K562 (cell line): ENCODE measurements around the gene C16orf90.

ENCODE experiments used
- MAFK ChIP-seq: IDR thresholded peaks from 2 replicates; pipeline ENCODE4 v1.6.1; 2011; ENCODE audit warnings: low read length, improper control_type of control experiment
- MYC ChIP-seq, 2 experiments: fragments of 250-450 bp in 1 of 2; sonication (Bioruptor Pico) in 1 of 2; IDR thresholded peaks; 2 replicates each; pipeline versions ENCODE4 v1.5.1 to v1.6.1; 2012 to 2021; ENCODE audit warnings: low read depth in 2 of 2, borderline replicate concordance in 1 of 2, improper control_type of control experiment in 1 of 2, low read length in 1 of 2, mild to moderate bottlenecking in 1 of 2, moderate library complexity in 1 of 2
- NCOA4 ChIP-seq: fragments of 450-650 bp; IDR thresholded peaks from 2 replicates; pipeline ENCODE4 v1.6.1; 2018; ENCODE audit warnings: mild to moderate bottlenecking; ENCODE audit not compliant: partially characterized antibody
- NEUROD1 ChIP-seq: fragments of 150-350 bp; IDR thresholded peaks from 2 replicates; pipeline ENCODE4 v1.6.1; 2014; ENCODE audit warnings: borderline replicate concordance, low read length, low read depth; ENCODE audit not compliant: partially characterized antibody
- RAD21 ChIP-seq, 2 experiments: fragments of 250-450 bp in 1 of 2; fragments of 450-650 bp in 1 of 2; sonication (Bioruptor Pico) in 1 of 2; formaldehyde crosslinking in 1 of 2; IDR thresholded peaks in 1 of 2; conservative IDR thresholded peaks in 1 of 2; 2 replicates each; pipeline versions ENCODE4 v1.4.0 to v1.8.0; 2020 to 2022; ENCODE audit warnings: mild to moderate bottlenecking in 2 of 2, moderate library complexity in 1 of 2
- RBFOX2 ChIP-seq: fragments of 200-400 bp; formaldehyde crosslinking; IDR thresholded peaks from 2 replicates; pipeline ENCODE4 v1.6.1; 2017; ENCODE audit warnings: low read depth, mild to moderate bottlenecking, low read length, moderate library complexity
- SAP30 ChIP-seq: fragments of 200-600 bp; sonication (generic); IDR thresholded peaks from 2 replicates; pipeline ENCODE4 v1.6.1; 2012; ENCODE audit warnings: borderline replicate concordance, low read depth, mild to moderate bottlenecking, moderate library complexity, low read length, control low read depth, inconsistent platforms; ENCODE audit not compliant: insufficient read depth, poor library complexity, severe bottlenecking
- ZFP91 ChIP-seq: sonication (generic); formaldehyde crosslinking; IDR thresholded peaks from 2 replicates; pipeline ENCODE4 v1.8.0; 2022; ENCODE audit warnings: mild to moderate bottlenecking, missing genetic modification reagents

GRCh38 chr16:3486506-3487215 lies 8.6 kb downstream of the C16orf90 start:
- no peak for TF ChIP-seq NEUROD1
- TF ChIP-seq NCOA4: no peak
- TF ChIP-seq ZFP91 (CRISPR knock-in tag): no peak
- no peak for TF ChIP-seq SAP30
- TF ChIP-seq RBFOX2: no peak
- TF ChIP-seq MAFK: no peak
- TF ChIP-seq RAD21 (CRISPR knock-in tag; conservative IDR thresholded peaks at IDR 0.05 in 1 of 2, IDR thresholded peaks at IDR 0.05 in 1 of 2): no peak
- no peak for TF ChIP-seq MYC (IDR thresholded peaks at IDR 0.05; ENCODE audit: low read depth, low read length)
- TF ChIP-seq MYC (CRISPR knock-in tag; IDR thresholded peaks at IDR 0.05; ENCODE audit: borderline replicate concordance, low read depth): no peak
